Calu3 (cell line): ENCODE data around the gene OLFML2B. TPM values are rescaled to one million over a fixed set of nuclear protein-coding genes. Genes with fewer than 3 reads are reported as not detected.

Source experiments
- BruUV-seq: library from RNA; stranded (reverse); fragments of 400-500 nt; replicated peaks from 2 replicates; lab custom pipeline; 2021; lab: Mats Ljungman, UMichigan
- CTCF ChIA-PET: fragments of 300-600 bp; sonication (Branson Sonifier 250); formaldehyde crosslinking; loops from one replicate; lab custom pipeline; 2022; ENCODE audit warnings: antibody characterized with exemption; lab: Charles Lee
- DNase-seq: peaks from one replicate; pipeline ENCODE4 v3.0.0; 2022
- H3K27ac Mint-ChIP-seq: one replicate; pipeline ENCODE4 v1.8.0; 2022; ENCODE audit warnings: mixed read lengths; ENCODE audit not compliant: unreplicated experiment
- H3K27me3 Mint-ChIP-seq: one replicate; pipeline ENCODE4 v1.8.0; 2022; ENCODE audit warnings: mixed read lengths; ENCODE audit not compliant: unreplicated experiment
- H3K36me3 Mint-ChIP-seq: one replicate; pipeline ENCODE4 v1.8.0; 2022; ENCODE audit warnings: mild to moderate bottlenecking, moderate library complexity, mixed read lengths; ENCODE audit not compliant: insufficient read depth, unreplicated experiment
- H3K4me1 Mint-ChIP-seq: one replicate; pipeline ENCODE4 v1.8.0; 2022; ENCODE audit warnings: mild to moderate bottlenecking, low read depth, mixed read lengths; ENCODE audit not compliant: unreplicated experiment
- H3K4me3 Mint-ChIP-seq: one replicate; pipeline ENCODE4 v1.8.0; 2022; ENCODE audit warnings: mild to moderate bottlenecking, low read depth, moderate library complexity, mixed read lengths; ENCODE audit not compliant: unreplicated experiment
- H3K9me3 Mint-ChIP-seq: one replicate; pipeline ENCODE4 v1.8.0; 2022; ENCODE audit warnings: low read depth, mixed read lengths; ENCODE audit not compliant: unreplicated experiment
- intact Hi-C: fragments of 100-400 bp; cut with micrococcal nuclease; formaldehyde crosslinking; loops from one replicate; pipeline ENCODE4 v1.10.0; 2022; ENCODE audit not compliant: unreplicated experiment
- total RNA-seq: library from RNA; stranded (reverse); gene quantifications from 2 replicates; pipeline ENCODE4 v1.2.3, GENCODE V29; 2022
- TF ChIP-seq, protein P1 (sequence below): fragments of 200-600 bp; IDR thresholded peaks from one replicate; pipeline ENCODE4 v1.8.0; 2022; ENCODE audit warnings: antibody characterized with exemption; ENCODE audit not compliant: unreplicated experiment

Gene OLFML2B
- total RNA-seq, 1 experiment from 2014 or later = not detected

DNA sequence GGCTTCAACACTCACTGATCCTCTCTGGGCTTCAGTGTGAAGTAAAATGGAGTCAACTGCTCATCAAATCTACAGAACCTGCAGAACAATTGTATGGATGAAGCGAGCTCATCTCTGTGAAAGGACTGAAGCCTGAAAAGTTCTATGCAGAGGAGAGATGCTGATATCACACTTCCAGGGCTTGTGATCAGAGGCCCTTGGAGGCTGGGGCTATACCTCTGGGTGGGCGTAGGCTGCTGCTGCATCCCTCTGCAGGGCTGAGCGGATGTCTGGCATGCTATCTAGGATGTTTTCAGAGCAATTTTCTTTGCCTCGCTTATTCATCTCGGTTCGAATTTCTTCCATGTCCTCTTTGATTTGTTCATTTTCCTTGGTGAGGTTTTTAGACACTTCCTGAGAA is 17.6 kb downstream of the OLFML2B start:
- Mint-ChIP-seq H3K36me3 (no peaks in the 10 kb centered on the region), H3K4me1 (no peaks in the 10 kb centered on the region), H3K4me3 (no peak overlapping the region), H3K9me3 (no peaks in the 10 kb centered on the region), H3K27me3 (peaks cover 86% of the 10 kb centered on the region), H3K27ac (no peak overlapping the region)
- intact Hi-C loops = no loop called here
- no TSS peak for BruUV-seq
- TF ChIP-seq, protein P1, sequence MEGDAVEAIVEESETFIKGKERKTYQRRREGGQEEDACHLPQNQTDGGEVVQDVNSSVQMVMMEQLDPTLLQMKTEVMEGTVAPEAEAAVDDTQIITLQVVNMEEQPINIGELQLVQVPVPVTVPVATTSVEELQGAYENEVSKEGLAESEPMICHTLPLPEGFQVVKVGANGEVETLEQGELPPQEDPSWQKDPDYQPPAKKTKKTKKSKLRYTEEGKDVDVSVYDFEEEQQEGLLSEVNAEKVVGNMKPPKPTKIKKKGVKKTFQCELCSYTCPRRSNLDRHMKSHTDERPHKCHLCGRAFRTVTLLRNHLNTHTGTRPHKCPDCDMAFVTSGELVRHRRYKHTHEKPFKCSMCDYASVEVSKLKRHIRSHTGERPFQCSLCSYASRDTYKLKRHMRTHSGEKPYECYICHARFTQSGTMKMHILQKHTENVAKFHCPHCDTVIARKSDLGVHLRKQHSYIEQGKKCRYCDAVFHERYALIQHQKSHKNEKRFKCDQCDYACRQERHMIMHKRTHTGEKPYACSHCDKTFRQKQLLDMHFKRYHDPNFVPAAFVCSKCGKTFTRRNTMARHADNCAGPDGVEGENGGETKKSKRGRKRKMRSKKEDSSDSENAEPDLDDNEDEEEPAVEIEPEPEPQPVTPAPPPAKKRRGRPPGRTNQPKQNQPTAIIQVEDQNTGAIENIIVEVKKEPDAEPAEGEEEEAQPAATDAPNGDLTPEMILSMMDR = no peak
- no peak for DNase-seq
- CTCF ChIA-PET = no interaction called here

DNA sequence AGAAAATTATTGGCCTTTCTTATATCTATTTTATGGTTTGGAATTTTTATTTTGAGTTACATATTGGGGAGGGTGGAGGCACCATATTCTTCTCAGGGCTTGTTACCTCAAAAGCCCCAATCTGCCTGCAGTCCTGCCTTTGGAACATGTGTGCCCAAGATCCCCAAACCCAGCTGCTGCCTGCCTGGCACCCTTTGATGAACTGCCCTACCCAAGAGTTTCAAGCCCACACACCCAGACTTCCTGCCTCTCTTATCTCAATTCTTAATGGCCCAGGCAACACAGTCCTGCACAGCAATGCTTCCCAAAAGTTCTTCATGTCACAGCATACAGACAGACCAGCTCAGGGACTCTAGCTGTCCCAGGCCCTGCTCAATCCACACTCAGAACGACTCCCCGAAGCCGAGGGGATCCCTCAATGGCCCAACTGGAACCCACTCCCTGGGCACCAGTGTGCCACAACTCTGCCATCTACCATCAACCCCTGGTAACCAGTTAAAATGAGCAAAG is 19.2 kb downstream of the OLFML2B start:
- no peaks in the 10 kb centered on the region for H3K36me3 Mint-ChIP-seq
- intact Hi-C loops = no loop called here
- H3K27me3 Mint-ChIP-seq = peaks cover 70% of the 10 kb centered on the region
- BruUV-seq = no TSS peak
- no peak overlapping the region for H3K27ac Mint-ChIP-seq
- DNase-seq = no peak
- TF ChIP-seq, protein P1 = no peak
- CTCF ChIA-PET = no interaction called here
- H3K4me3 Mint-ChIP-seq = no peak overlapping the region
- H3K4me1 Mint-ChIP-seq = no peaks in the 10 kb centered on the region
- H3K9me3 Mint-ChIP-seq = no peaks in the 10 kb centered on the region

DNA sequence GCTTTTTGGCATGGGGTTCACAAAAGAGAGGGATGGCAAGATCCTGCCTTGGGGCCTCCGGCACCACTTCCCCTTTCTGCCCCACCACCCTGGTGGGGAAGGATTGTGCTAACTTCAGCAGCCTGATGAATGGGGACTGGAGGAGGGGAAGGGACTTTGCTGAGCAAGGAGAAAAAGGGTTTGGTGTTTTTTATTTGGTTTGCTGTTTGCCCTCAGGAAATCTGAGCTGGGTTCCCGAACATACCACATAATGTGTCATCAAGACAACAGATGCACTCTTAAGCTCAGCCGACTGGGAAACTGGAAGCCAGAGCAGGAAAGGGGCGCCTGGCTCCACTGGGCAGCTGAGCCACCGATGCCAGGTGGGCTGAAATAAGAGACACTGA is 19.8 kb downstream of the OLFML2B start:
- peaks cover 64% of the 10 kb centered on the region for H3K27me3 Mint-ChIP-seq
- H3K4me1 Mint-ChIP-seq = no peaks in the 10 kb centered on the region
- CTCF ChIA-PET = no interaction called here
- no TSS peak for BruUV-seq
- H3K4me3 Mint-ChIP-seq = no peak overlapping the region
- DNase-seq = no peak
- H3K36me3 Mint-ChIP-seq = no peaks in the 10 kb centered on the region
- TF ChIP-seq, protein P1 = no peak
- H3K9me3 Mint-ChIP-seq = no peaks in the 10 kb centered on the region
- H3K27ac Mint-ChIP-seq = no peak overlapping the region
- intact Hi-C loops = no loop called here

DNA sequence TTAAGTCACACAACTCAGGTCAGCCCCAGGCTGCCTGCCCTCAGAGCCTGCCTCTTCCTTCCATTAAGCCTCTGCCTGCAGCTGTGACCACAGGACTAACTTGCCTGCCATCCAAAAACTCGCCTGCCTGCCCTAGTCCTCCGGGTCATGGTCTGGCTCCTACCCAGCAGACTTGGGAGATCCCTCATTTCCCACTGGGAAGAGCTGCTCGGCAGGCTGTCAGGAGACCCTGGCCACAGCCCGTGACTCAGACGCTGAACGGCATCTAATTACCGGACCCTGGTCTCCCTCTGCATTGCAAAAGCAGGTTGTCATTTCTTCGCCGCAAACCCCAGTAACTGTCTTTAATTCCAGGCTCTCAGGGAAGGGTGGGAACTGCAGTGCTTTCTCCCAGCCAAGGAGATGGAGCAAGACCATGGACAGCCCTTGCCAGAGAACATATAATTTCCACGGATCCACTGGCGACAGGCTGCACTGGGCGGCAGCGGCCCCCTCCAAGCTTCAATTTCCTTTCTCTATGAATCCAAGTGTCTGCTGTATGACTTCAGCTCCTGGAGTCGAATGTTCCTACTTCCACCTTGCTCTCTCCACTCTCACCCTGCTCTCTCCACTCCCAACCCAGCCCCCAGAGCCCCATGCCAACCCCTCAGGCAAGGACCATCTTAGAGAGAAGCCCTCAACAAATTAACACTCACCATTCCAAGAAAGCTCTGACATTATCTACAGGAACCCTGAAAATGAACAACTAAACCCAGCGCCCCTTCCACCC is 20.4 kb downstream of the OLFML2B start:
- intact Hi-C loops = no loop called here
- no peak for DNase-seq
- Mint-ChIP-seq H3K27me3 (peaks cover 58% of the 10 kb centered on the region), H3K4me3 (no peak overlapping the region), H3K27ac (no peak overlapping the region), H3K4me1 (no peaks in the 10 kb centered on the region), H3K9me3 (no peaks in the 10 kb centered on the region), H3K36me3 (no peaks in the 10 kb centered on the region)
- no TSS peak for BruUV-seq
- CTCF ChIA-PET = no interaction called here
- TF ChIP-seq, protein P1 = no peak
